Measurements from ENCODE around the gene C1orf52.
"Not testable (repeated sequence)": the region's sequence is repeated elsewhere in the genome, so short reads cannot be mapped to it uniquely, and the experiment has no call there.

The C1orf52 gene

DNA sequence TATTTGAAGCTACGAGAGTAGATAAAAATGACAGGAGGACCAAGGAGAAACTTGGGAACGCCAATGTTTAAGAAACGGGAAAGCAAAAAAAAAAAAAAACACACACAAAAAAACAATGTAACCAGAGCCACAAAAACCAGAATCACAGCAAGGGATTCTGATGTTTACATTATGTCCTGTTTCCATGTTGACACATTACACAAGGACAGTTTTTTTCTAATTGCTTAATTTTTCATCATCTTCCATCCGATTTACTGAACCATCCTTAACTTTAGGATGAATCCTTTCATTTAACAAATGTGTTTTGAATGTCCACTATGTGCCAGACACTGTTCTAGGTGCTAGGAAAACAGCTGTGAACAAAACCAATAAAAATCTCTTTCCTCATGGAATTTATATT lies 18.3 kb upstream of the C1orf52 start:
- DNase-seq: no peak

GRCh38 chr1:85276978-85277639 lies 17.6 kb upstream of the C1orf52 start:
- no peak for DNase-seq

GRCh38 chr1:85276215-85276977 lies 16.9 kb upstream of the C1orf52 start, which contains the start of gene BCL10:
Gene BCL10 (minus strand): TSS chr1:85276632. CDS start chr1:85276352, 280 bp downstream.
- peak; percentile 97 for DNase-seq

DNA sequence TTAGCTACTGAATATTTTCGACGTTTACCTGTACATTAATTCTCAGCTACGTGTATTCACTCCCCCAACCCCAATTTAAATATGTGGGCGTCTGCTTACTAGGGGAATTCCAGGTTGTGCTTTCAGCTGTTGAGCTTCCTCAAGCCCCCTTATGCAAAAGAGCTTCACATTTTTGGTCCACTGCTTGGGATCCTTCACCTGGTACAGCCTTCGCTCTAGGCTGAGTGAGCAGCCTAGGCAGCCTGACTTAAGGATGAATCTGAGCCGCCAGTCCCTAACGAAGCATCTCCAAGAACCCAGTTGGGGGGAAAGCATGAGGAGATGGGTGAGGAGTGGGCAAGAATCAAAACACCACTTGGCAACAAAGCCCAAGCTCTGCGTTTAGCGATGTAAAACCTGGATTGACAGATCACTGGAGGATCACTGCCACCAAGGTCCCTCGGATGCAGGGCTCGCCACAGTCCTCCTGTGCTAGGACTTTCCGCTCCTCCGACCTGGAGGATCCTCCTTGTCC lies 16.3 kb upstream of the C1orf52 start:
- DNase-seq: no peak

DNA sequence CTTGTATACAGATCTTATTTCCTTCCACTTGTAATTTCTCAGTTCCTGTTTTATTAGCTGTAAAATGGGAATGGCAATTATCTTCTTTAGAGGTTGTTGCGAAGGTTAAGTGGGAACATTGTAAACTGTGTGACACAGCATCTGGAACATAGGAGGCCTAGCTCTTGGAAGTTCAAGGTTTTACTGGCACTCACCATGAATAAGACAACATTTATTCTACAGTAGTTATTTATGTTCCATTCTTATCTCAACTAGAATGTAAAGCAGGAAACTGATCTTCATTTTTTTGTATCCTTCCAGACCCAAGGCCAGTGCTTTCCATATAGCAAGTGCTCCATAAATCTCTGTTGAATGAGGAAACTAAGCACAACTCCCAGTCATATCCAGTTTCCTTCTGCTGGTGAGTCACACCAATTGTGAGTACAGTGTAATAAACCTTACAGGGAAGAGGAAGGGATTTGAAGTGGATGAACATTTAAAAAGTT lies 15.5 kb upstream of the C1orf52 start:
- no peak for DNase-seq

GRCh38 chr1:85273397-85273796 lies 13.9 kb upstream of the C1orf52 start:
- no peak for DNase-seq

- no peak for DNase-seq
Observed at GRCh38 chr1:85268801-85269585, 9.5 kb upstream of the C1orf52 start.

DNA sequence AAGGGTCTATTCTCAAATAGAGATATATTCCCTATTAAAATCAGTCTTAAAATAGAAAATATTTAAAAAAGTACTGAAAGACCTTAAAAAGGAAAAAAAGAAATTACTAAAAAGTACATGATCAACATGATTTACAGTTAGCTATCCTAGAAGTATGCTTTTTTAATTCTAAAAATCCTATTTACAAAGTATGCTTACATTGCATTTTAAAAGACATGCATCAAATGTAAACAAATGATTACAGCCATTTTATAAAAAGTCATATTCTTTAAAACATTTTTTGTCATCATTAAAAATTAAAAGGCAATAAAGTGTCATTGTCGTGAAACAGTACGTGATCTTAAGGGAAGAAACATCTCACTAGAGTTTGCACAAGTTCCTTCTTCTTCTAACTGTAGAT lies 7.9 kb upstream of the C1orf52 start:
- no peak for DNase-seq

- no peak for DNase-seq
Observed at GRCh38 chr1:85264150-85264549, 4.7 kb upstream of the C1orf52 start.

DNA sequence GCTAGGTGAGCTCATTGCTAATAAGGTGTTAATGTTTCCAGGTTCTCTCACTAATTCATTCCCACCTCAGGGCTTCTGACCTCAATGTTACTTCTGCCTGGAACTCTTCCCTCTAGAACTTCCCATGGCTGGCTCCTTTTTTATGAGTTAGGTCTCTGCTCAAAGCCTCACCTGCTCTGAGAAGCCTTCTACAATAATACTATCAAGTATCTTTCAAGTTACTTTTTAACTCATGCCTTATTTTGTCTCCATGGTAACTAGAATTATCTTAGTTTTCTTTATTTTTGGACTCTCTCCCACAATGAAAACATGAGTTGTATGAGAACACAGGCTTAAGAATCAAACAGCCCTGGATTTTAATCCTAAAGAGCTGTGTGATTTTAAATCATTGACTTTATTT lies 3.5 kb upstream of the C1orf52 start:
- no peak for DNase-seq

- DNase-seq: no peak
Observed at GRCh38 chr1:85259912-85260274, 431 bp upstream of the C1orf52 start.

DNA sequence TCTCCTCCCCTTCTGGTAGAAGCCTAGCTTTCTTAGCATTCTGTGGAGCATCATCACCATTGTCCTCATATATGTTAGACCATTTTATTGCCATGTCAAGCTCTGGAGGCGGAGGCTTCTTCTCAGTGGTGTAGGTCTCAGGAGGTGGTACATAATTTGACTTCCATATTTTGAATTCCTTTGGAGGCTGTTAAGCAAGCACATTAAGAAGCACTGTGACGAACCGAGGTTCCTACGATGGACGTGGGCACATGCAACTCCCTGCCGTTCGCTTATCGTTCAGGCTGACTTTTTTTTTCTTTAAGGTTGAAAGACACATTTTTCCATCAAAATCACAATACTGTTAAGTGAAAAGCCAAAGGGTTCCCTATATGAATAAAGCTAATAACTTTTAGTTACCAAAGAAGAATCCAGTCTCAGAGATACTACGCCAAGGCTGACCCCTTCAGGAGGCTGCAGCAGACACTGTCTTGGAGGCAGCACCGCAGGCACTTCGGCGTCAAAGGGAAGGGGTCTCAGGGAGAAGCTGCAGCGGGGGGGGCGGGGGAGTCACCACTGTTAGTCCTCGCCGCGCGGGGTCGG lies 835 bp downstream of the C1orf52 start:
- DNase-seq: no peak

- DNase-seq: not testable (repeated sequence)
Observed at GRCh38 chr1:85249042-85249441, 10.4 kb downstream of the C1orf52 start.

DNA sequence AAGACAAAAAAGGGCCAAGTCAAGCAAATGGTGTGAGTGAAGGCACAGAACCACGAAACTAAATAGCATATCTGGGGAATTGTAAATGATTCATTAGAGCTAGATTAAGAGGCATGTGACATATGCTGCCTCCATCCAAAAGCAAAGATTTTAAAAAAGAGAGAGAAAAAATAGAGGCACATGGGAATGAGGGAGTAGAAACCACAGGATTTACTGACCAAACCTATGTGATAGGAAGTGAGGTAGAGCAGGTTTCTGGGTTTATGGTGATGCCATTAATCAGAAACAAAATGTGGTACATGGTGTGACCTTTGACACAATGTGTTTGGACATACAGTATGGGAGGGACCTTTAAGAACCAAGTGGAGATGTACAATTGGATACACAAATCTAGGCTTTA lies 13.6 kb downstream of the C1orf52 start:
- DNase-seq: no peak

DNA sequence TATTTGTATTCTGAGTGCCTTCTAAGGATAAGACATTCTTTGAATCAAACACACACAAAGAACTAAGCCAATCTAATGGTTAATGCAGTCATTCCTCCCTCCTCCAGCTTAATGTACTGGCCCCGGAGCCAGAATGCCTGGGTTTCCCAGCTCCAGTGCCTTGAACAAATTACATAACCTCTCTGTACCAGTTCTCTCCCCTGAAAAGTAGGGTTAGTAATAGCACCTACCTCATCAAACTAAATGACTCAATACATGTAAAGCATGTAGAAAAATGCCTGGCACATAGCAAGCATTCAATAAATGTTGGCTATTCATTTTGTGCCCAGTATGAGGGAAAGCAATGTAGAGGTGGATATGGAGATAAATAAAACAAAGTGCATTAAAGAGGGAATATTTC lies 14.0 kb downstream of the C1orf52 start:
- no peak for DNase-seq

GRCh38 chr1:85244271-85245061 lies 15.0 kb downstream of the C1orf52 start:
- DNase-seq: no peak

DNA sequence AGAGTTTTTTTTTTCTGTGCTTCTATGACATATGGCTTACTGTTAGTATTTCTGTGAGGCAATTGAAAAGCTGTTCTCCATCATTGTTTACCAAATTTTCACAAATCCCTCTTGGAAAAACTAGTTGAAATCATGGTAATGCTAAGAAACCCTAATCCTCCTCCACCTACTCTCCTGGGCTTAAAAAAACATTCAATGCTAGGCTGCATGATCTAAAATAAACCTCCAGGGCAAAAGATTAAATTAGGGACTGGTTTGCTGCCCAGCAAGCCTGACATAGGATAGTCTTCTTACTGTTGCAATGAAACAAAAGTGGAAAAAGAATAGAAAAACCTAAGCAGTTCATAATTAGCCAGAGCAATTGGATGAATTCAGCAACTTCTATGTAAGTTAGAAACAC lies 16.1 kb downstream of the C1orf52 start:
- no peak for DNase-seq

DNA sequence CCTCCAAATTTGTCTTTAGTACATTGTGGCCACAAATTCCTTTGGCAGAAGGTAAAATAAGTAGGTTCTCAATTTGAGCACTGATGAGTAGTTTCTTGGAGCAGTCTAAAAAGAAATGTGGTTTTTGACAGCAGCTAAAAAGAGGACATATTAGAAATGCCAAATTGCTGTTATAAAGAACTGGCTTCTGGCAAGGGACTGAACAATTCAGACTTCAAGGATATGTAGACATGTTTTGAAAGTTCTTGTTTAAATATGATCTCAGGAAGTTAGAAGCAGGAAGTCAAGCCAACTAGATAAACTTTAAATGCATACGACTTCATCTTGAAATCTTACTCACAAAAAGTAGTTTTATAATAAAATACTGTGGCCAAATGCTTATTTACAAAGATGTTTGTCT lies 18.8 kb downstream of the C1orf52 start:
- DNase-seq: no peak

DNA sequence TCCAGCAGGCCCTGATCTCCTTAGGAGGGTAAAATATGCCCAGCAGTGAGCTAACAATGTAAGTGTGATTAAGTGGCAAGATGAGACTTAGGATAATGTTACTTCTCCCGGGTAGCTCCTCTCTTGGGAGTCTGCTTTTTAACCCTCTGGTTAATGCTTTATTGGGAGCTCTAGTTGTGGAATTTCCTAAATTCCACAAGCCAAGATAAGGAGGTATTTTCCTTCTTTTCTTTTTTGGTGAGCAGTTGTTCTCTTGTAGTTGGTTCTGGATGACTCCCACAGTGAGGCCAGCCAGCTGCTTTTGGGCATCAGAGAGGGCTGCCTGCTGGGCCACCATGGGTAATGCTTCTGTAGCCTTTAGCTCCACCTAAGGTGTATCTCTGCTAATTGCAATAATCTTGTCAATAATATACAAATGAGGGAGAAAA lies 19.3 kb downstream of the C1orf52 start:
- DNase-seq: peak in 1 of 2 experiments; percentile 12

DNA sequence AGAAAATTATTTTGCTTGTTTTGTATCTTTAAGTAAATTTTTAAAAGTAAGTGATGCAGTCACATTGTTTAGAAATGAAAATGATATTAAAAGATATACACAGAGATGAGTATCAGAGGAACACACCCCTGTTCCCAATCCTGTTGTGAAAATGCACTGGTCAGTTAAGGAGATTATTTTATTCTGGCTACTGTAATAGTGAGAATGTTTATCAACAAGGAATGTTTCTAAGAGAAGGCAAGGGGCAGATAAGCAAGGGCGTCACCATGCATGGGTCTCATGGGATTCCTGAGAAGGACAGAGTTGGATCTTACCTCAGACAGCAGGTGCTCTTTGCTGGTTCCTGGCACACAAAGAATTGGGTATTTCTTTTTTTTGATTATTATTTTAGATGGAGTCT lies 21.8 kb downstream of the C1orf52 start:
- DNase-seq: no peak

DNA sequence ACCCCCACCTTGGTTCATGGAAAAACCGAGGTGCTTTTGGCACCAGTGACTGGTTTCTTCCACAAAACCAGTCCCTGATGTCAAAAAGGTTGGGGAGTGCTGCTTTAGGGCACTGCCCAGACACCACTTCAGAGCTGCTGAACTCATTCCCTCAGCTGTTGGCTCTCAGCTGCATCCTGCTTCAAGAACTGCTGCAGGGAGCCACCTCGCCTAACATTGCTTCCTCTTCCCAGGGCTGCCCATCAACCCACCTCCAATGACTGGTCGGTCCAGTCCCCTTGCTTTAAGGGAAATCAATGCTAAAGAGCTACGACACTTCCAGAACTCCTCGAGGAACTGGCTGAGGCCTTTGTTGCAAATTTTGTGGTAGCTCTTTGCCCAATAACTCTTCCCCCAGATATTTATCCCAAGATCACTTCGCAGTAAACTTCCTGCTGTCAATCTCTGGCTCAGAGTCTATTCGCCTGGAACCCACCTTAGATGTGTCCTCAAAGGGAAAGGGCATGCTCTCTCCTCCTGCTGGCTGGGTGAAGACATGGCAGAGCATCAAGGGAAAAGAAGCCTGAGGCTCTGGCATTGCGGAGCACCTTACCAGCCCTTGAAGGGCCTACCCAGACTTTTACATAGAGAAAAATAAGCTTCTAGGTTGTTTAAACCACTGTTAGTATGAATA lies 29.0 kb downstream of the C1orf52 start:
- DNase-seq: no peak
